ENCODE measurements around the gene MED13L.
A peak's percentile ranks its signal among the peaks of the same experiment; 100 is the strongest.

MED13L gene

GRCh38 chr12:115943310-115943629, 334.2 kb downstream of the MED13L start:
- no peak for TF ChIP-seq CTCF (IDR thresholded peaks at IDR 0.05)
- no peak for DNase-seq (ENCODE audit: low spot score)
- no peak overlapping the region for H3K27ac ChIP-seq

GRCh38 chr12:115942346-115942745, 335.1 kb downstream of the MED13L start:
- peak; percentile 43 for DNase-seq (ENCODE audit: low spot score)
- no peak overlapping the region for H3K27ac ChIP-seq
- H3K4me3 ChIP-seq = no peak overlapping the region
- no peak for TF ChIP-seq CTCF (IDR thresholded peaks at IDR 0.05)

More at GRCh38 chr12:115943310-115943629, 334.2 kb downstream of the MED13L start:
- H3K4me3 ChIP-seq = no peak overlapping the region

- Histone ChIP-seq H3K4me3 (no peak overlapping the region), H3K27ac (no peak overlapping the region)
- DNase-seq (ENCODE audit: low spot score) = no peak
- TF ChIP-seq CTCF (IDR thresholded peaks at IDR 0.05) = no peak
Measured at GRCh38 chr12:115941362-115941761, 336.1 kb downstream of the MED13L start.

GRCh38 chr12:115938794-115939377, 338.6 kb downstream of the MED13L start:
- no peak for TF ChIP-seq CTCF (IDR thresholded peaks at IDR 0.05)
- DNase-seq (ENCODE audit: low spot score) = no peak
- H3K27ac ChIP-seq = no peak overlapping the region
- H3K4me3 ChIP-seq = no peak overlapping the region

GRCh38 chr12:115936997-115937916, 340.2 kb downstream of the MED13L start:
- no peak for TF ChIP-seq CTCF (IDR thresholded peaks at IDR 0.05)
- DNase-seq (ENCODE audit: low spot score) = peak; percentile 21
- Histone ChIP-seq H3K27ac (no peak overlapping the region), H3K4me3 (no peak overlapping the region)

- H3K4me3 ChIP-seq = no peak overlapping the region
- DNase-seq (ENCODE audit: low spot score) = peak; percentile 31
- no peak overlapping the region for H3K27ac ChIP-seq
- TF ChIP-seq CTCF (IDR thresholded peaks at IDR 0.05) = no peak
Measured at GRCh38 chr12:115934877-115935276, 342.6 kb downstream of the MED13L start.

- peak; percentile 9 for DNase-seq (ENCODE audit: low spot score)
- no peak for TF ChIP-seq CTCF (IDR thresholded peaks at IDR 0.05)
- Histone ChIP-seq H3K4me3 (no peak overlapping the region), H3K27ac (no peak overlapping the region)
Measured at GRCh38 chr12:115934046-115934445, 343.4 kb downstream of the MED13L start.

Data from coronary artery (tissue), 2 donors.